Fibroblast of peridontal ligament (primary cell): ENCODE results near the gene UST.
"Not testable (repeated sequence)": the region's sequence is repeated elsewhere in the genome, so short reads cannot be mapped to it uniquely, and the experiment has no call there.

Experiments used
- DNase-seq: peaks from one replicate; pipeline ENCODE4 v3.0.0-alpha.2; 2010; ENCODE audit errors: extremely low read depth

The UST gene

GRCh38 chr6:148947621-148948444 is 201.0 kb downstream of the UST start:
- peak; percentile 91 for DNase-seq

- no peak for DNase-seq
These were observed 204.8 kb downstream of the UST start for GRCh38 chr6:148951662-148952061.

DNA sequence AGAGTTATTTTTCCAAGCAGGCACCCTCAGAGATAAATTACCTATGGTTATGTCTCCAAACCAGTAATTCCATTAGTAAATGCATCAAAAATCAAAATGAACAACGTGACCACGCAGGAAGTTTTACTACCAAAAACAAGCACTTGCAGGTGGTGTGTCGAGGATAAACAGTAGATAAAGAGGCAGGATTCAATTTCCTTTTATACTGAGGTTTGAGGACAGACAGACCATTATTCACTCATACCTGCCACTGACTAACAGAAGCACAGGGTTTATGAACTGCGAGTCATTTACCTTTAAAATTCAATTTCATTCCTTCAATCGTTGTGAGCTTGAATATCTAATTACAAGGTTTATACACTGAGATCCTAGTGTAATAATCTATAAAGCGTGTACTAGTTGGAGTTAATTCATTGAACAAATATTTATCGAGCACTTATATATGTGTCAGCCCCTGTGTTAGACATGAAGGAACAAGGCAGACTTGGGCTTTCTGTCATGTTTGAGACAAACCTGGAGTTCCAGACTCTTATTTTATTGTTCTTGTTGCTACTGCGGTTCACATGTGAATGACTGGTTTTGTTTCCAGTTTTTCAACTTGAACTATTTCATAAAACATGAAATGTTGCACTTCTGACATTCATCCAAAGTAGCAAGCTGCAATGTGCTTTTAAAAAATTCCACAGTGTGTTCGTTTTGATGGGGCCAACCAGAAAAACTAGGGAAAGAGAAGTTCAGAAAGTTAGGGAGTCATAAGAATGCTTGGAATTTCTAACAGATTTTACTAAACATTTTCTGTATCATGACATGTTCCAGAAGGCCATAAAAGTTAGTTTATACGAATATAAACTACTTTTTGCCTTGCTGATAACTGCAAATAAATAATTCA is 205.6 kb downstream of the UST start:
- DNase-seq, result peak; percentile 82

GRCh38 chr6:148954461-148954860 is 207.6 kb downstream of the UST start:
- no peak for DNase-seq

- DNase-seq, result no peak
These were observed 208.1 kb downstream of the UST start for GRCh38 chr6:148954934-148955333.

DNA sequence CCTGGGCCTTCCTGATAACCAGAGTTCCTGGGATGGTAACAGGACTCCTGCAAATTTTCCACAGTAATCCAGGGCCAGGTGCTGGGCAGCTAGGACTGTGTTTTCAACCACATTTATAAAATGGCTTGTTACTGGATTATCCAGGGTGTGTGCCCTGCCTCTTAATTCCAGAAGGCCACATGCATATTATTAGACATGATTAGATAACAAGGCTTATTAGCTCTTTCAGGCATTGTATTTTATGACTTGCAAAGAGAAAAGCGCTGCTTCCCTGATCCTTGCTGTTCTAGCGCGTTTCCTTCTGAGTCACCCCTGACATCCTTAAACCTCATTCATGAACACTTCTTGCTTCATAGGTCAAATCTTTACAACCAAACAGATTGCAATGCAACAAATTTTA is 208.6 kb downstream of the UST start:
- DNase-seq, result no peak

DNA sequence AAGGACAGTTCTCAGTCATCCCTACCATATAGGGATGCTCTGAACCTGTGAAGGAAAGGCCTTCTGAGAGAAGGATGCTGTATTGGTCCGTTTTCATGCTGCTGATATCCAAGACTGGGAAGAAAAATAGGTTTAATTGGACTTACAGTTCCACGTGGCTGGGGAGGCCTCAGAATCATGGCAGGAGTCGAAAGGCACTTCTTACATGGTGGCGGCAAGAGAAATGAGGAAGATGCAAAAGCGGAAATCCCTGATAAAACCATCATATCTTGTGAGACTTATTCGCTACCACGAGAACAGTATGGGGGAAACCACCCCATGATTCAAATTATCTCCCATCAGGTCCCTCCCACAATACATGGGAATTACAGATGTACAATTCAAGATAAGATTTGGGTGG is 209.3 kb downstream of the UST start:
- not testable (repeated sequence) for DNase-seq

DNA sequence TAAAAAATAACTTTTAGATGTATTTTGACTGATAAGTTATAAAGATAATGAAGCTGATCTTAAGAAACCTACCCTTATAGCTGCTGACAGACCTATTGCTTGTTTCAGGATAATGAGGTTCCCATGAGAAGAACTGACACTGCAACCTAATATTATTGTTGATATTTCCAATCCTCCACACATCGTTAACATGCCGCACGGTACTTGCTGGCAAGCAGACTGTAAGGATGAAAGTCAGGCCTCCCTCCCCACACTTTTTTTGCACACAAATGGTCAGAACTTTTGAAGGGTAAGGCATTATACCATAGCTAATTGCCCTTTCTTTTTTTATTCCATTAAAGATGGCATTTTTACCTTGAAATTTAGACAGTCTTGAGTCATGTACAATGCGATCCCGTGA is 210.9 kb downstream of the UST start:
- no peak for DNase-seq

DNA sequence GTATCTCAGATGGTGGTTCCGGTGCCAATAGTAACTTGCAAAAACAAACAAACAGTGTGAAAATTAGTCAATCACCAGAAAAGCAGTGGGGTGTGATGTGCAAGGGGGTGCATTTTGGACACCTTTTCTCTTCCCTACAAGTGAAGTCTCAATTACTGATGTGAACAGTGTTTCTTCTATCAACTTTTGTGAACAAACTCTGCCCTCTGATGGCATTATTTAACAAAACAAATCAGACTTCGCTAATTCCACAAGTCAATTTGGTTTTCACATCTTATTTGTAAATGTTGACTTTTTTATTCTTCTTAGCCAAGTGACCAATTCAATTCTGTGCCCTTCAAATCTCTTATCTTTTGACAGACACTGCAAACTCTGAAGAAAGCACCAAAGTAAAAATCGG is 212.2 kb downstream of the UST start:
- no peak for DNase-seq

GRCh38 chr6:148959501-148959900 is 212.7 kb downstream of the UST start:
- DNase-seq, result no peak

- DNase-seq, result no peak
These were observed 216.2 kb downstream of the UST start for GRCh38 chr6:148962854-148963515.

GRCh38 chr6:148963738-148964137 is 216.9 kb downstream of the UST start:
- no peak for DNase-seq

DNA sequence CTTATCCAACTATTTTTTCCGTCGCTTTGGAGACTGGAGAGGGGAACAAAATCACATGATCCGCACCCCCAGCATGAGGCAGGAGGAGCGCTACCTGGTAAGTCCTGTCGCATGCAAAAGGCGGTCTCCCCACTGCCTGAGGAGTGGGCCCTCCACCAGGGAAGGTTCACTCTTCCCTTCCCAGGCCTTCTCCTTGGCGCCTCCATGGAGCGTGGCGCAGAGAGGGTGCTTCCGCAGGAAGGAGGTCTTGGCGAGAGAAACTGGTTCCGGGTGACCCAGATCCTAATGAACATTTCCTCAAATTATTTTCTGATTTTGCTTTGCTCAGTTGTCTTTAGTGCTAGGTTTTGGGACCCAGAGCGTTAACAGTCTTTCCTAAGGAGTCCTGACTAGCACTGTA is 217.6 kb downstream of the UST start:
- DNase-seq, result no peak

DNA sequence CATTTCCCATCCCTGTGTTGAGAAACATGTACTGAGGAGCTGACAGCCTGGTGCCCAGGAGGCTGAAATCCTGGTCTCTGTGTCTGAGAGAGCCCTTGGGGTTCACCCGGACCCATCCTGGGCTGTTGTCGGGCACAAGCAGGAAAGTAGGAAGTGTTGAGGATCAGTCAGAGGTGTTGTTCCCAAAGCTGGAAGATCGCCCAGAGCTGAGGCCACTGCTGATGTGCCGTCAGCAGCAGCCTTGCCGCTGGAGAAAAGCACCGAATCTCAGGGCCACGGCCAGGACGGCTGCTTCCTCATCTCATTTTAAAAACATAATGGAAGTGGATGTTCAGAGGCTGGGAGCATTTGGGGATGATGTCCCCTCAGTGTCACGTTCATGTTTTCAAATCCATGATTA is 218.5 kb downstream of the UST start:
- no peak for DNase-seq

DNA sequence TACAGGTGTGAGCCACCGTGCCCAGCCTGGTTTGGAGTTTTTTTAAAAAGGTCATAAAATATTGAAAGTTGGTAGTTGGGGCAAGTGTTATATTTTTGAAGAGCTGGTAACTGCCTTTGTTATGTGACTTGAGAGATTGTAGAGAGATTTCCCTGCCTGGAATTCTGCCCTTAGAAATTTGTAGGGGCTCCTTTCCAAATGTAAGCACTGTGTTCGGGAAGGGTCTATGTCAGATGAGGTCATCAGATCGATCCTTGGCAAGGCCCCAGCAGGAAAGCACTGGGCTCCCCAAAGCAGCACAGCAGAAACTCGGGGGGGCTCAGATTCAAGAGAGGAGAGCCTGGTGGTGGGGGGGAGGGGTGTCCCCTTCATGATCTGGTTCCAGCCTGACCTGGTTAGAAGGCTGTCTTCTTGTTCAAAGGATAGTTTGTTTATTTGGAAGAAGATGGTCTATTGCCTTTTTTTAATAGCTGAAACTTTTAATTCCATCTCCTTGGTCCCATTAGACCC is 220.2 kb downstream of the UST start:
- DNase-seq, result no peak

GRCh38 chr6:148967541-148967956 is 220.7 kb downstream of the UST start:
- DNase-seq, result no peak

- DNase-seq, result peak; percentile 66
These were observed 222.2 kb downstream of the UST start for GRCh38 chr6:148968771-148969602.

DNA sequence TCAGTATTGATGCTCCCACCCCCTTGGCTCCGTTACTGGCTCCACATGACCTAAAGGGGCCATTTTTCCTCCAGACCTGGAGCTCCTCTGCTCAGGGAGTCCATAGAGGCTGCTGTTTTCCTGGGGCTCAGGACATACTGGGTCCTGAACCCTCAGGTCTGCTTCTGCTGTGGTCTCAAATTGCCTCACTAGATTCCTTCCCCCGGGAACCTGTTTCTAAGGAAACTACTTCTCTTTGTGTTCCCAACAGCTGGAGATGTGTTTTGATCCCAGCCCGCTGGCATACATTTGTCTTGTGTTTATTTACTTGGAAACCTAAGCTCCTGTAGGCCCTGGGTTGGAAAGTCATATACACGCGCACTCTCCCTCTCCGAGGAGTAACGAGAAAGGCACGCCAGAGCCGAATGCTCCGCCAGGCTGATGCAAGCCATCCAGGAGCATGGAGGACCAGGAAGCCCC is 222.8 kb downstream of the UST start:
- DNase-seq, result peak; percentile 93

- peak; percentile 55 for DNase-seq
These were observed 224.4 kb downstream of the UST start for GRCh38 chr6:148971031-148971927.

DNA sequence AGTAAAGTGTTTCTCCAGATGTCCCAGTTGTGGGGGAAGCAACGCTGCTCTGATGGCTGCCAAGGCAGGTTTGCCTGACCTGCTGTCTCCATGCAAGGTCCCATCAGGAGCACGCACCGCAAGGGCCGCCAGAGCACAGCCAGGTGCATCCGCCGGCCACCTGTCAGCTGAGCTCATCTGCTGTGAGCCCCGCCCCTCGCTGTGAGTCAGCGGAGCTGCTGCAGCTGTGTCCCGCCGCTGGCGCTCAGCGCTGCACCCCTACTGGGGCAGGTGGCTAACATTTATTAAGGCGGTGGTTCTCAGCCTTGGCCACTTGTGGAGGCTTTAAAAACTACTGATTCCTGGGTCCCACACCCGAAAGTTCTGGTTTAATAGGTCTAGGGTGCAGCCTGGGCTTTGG is 225.7 kb downstream of the UST start:
- DNase-seq, result no peak
